Fibroblast of villous mesenchyme (primary cell): ENCODE data around the gene NDUFV3. TPM values are rescaled to one million over a fixed set of nuclear protein-coding genes. Genes with fewer than 3 reads are reported as not detected.

Experiments
- DNase-seq: peaks from one replicate; pipeline ENCODE4 v3.0.0-alpha.2; 2010; ENCODE audit warnings: low read depth
- H3K4me3 ChIP-seq: 2 replicates; pipeline ENCODE4 v1.5.1; 2011; ENCODE audit warnings: low read depth, mild to moderate bottlenecking, low read length
- CTCF ChIP-seq: IDR thresholded peaks from 2 replicates; pipeline ENCODE4 v1.5.1; 2012; ENCODE audit warnings: low read depth, mild to moderate bottlenecking, low read length; ENCODE audit not compliant: insufficient read depth
- total RNA-seq: library from RNA; depleted of rRNA; stranded (reverse); fragments of >200 nt; gene quantifications from 2 replicates; pipeline ENCODE4 v1.2.3, GENCODE V29; 2012

Gene NDUFV3
- total RNA-seq, 1 donor = 44.0 TPM

GRCh38 chr21:42878678-42878992, 14.5 kb upstream of the NDUFV3 start:
- no peak for DNase-seq
- TF ChIP-seq CTCF = no peak

GRCh38 chr21:42878993-42879787, 13.9 kb upstream of the NDUFV3 start, which contains the start of gene WDR4:
WDR4 (minus strand) TSS chr21:42879539; CDS start chr21:42879495, 44 bp downstream.
- no peak for TF ChIP-seq CTCF
- DNase-seq = peak; percentile 98
- peak within 1 kb of the TSS; percentile 96 for H3K4me3 ChIP-seq

More at GRCh38 chr21:42878678-42878992, 14.5 kb upstream of the NDUFV3 start:
- peak overlapping the region; percentile 96 for H3K4me3 ChIP-seq

- no peak for DNase-seq
- peak overlapping the region; percentile 96 for H3K4me3 ChIP-seq
- no peak for TF ChIP-seq CTCF
These were observed 12.8 kb upstream of the NDUFV3 start for GRCh38 chr21:42880352-42880751.

- no peak overlapping the region for H3K4me3 ChIP-seq
- DNase-seq = no peak
- no peak for TF ChIP-seq CTCF
These were observed 9.2 kb upstream of the NDUFV3 start for GRCh38 chr21:42883921-42884320.

GRCh38 chr21:42887326-42887725, 5.8 kb upstream of the NDUFV3 start:
- DNase-seq = no peak
- no peak overlapping the region for H3K4me3 ChIP-seq
- TF ChIP-seq CTCF = no peak

GRCh38 chr21:42892582-42892930, 553 bp upstream of the NDUFV3 start:
- TF ChIP-seq CTCF = no peak
- peak overlapping the region; percentile 84 for H3K4me3 ChIP-seq

GRCh38 chr21:42900446-42900845, 7.3 kb downstream of the NDUFV3 start:
- TF ChIP-seq CTCF = no peak
- H3K4me3 ChIP-seq = no peak overlapping the region
- DNase-seq = no peak

More at GRCh38 chr21:42892582-42892930, 553 bp upstream of the NDUFV3 start:
- DNase-seq = no peak
